ENCODE measurements around the gene ABI1.

GRCh38 chr10:26839966-26840627, 20.7 kb downstream of the ABI1 start:
- TF ChIP-seq CTCF (IDR thresholded peaks at IDR 0.05) = no peak
- no peak for TF ChIP-seq KAT7 (CRISPR knock-in tag; IDR thresholded peaks at IDR 0.05; ENCODE audit: borderline replicate concordance)
- TF ChIP-seq HMGA2 (CRISPR knock-in tag; IDR thresholded peaks at IDR 0.05) = no peak
- no peak for TF ChIP-seq JUN (CRISPR knock-in tag; IDR thresholded peaks at IDR 0.05)
- TF ChIP-seq USF1 (CRISPR knock-in tag; IDR thresholded peaks at IDR 0.05) = no peak
- no peak for TF ChIP-seq ZNF263 (CRISPR knock-in tag; IDR thresholded peaks at IDR 0.05; ENCODE audit: low read depth)
- TF ChIP-seq FOXP1 (CRISPR knock-in tag; IDR thresholded peaks at IDR 0.05; ENCODE audit: borderline replicate concordance) = no peak
- no peak for TF ChIP-seq SMAD3 (CRISPR knock-in tag; IDR thresholded peaks at IDR 0.05; ENCODE audit: borderline replicate concordance)
- TF ChIP-seq ZBTB21 (CRISPR knock-in tag; IDR thresholded peaks at IDR 0.05; ENCODE audit: borderline replicate concordance) = no peak
- TF ChIP-seq USF2 (CRISPR knock-in tag; IDR thresholded peaks at IDR 0.05) = no peak
- no peak for TF ChIP-seq SP1 (CRISPR knock-in tag; conservative IDR thresholded peaks at IDR 0.05)
- TF ChIP-seq, protein P1, sequence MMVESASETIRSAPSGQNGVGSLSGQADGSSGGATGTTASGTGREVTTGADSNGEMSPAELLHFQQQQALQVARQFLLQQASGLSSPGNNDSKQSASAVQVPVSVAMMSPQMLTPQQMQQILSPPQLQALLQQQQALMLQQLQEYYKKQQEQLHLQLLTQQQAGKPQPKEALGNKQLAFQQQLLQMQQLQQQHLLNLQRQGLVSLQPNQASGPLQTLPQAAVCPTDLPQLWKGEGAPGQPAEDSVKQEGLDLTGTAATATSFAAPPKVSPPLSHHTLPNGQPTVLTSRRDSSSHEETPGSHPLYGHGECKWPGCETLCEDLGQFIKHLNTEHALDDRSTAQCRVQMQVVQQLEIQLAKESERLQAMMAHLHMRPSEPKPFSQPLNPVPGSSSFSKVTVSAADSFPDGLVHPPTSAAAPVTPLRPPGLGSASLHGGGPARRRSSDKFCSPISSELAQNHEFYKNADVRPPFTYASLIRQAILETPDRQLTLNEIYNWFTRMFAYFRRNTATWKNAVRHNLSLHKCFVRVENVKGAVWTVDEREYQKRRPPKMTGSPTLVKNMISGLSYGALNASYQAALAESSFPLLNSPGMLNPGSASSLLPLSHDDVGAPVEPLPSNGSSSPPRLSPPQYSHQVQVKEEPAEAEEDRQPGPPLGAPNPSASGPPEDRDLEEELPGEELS (CRISPR knock-in tag; IDR thresholded peaks at IDR 0.05) = no peak
- no peak for TF ChIP-seq ESRRA (CRISPR knock-in tag; IDR thresholded peaks at IDR 0.05; ENCODE audit: borderline replicate concordance)
